Ramos (cell line): ENCODE data around the gene GTSE1.

Experiments
- in situ Hi-C: fragments of 300-500 bp; cut with MboI; formaldehyde crosslinking; loops from one replicate; pipeline ENCODE4 v1.14.3; 2022; ENCODE audit warnings: low sequenced_read_pairs; ENCODE audit not compliant: unreplicated experiment

The GTSE1 gene

DNA sequence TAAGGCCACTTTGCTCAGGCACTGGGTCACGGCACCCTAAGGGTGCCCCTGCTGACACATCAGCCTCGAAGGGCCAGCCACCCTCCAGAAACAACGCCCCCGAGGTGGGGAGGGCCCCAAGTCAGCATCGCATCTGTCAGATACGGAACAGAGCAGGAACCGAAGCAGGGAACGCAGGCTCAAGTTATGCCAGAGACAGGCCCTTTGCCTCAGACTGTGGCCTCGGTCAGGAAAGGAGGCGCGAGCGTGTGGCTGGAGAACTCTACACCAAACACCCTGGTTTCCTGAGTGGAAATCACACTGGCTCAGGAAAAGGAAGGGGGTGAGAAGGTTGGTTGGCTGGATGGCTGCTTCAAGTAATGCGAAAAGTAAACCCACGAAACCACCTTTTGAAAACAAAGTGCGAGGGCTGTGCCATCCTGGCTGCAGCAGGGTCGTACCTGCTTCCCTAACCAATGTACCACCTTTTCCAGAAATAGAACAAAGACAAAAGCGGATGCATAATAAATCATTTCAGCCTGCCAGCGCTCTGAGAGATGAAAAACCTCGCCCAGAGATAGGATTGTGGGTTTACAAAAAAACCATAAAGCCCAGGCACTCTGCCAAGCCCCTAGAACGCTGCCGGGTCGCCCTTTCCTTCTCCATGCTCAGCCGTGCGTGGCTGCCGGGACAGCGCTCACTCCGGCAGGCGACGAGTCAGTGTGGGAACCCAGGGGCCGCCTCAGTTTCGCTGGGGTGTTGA is 77.4 kb downstream of the GTSE1 start:
- in situ Hi-C loops: no loop called here

DNA sequence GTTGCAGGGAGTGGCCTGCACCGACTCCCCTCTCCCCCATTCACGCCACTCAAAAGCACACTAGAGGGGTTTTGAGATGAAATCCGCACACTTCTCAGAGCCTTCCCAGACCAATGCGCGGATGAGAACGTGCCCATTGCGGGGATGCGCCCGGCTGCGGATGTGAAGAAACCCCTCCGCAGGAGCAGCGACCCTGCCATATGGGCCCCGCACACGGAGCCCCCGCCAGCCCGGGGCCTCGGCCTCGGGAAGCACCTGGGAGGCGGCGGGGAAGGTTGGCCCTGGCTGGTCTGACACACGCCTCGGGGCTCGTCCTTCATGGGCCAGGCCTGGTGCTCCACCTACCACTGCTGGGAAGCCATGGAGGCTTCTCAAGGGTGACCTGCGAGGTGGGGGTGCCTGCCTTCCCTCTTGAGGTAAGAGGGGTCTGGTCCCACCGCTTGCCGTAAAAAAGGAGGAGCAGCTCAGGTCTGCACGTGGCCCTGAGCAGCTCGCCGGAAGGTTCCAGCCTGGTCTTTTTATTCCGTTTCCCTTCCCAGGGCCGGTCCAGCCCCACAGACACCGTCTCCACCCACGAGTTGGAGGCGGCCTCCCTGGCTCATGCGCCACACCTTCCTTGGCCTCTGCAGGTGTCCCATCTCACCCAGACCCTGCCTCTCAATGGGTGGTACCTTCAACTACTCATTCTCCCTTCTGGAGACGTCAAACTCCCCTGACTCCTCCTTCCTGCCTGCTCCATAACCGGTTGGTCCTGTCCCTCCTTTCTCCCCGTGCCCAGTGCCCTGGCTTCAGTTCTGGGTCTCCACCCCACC is 78.2 kb downstream of the GTSE1 start:
- in situ Hi-C loops: no loop called here

DNA sequence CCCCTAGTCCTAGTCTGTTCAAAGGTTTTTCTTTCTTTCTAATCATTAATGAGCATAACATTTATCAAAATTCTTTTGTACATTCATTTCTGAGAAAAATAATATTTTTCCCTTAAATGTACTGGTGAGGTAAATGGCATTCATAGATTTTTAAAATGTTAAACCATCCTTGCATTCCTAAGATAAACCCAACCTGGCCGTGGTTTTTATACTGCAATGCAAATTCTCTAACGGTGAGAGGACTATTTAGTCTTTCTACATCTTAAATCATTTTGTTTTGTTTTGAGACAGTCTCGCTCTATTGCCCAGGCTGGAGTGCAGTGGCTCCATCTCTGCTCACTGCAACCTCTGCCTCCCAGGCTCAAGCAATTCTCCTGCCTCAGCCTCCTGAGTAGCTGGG is 79.4 kb downstream of the GTSE1 start:
- in situ Hi-C loops: no loop called here

DNA sequence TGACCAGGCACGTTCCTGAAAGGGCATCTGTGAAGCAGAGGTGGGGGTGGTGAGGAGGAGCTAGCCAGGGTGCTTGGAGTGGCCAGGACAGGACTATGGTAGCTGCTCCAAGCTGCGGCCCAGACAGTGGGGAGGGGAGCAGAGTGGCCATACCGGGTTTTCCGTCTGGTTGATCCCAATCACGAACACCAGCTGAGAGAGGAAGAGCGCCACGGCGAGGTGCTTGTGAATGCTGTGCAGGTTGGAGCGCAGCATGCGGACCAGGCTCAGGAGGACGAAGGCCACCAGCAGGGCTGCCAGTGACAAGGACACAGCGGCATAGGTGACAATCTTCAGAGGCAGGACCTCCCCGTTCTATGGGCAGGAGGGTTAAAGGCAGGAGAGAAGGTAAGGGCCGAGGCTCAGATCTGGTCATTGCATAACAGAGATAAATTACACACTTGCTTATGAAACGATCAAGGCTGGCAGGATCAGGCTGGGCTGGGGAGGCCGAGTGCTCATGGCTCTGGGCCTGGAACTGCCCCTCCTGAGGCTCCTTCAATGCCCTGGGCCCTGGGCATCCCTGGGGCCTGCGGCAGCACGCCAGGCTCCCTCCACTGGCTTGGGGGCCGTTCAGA is 80.3 kb downstream of the GTSE1 start:
- in situ Hi-C loops: no loop called here

DNA sequence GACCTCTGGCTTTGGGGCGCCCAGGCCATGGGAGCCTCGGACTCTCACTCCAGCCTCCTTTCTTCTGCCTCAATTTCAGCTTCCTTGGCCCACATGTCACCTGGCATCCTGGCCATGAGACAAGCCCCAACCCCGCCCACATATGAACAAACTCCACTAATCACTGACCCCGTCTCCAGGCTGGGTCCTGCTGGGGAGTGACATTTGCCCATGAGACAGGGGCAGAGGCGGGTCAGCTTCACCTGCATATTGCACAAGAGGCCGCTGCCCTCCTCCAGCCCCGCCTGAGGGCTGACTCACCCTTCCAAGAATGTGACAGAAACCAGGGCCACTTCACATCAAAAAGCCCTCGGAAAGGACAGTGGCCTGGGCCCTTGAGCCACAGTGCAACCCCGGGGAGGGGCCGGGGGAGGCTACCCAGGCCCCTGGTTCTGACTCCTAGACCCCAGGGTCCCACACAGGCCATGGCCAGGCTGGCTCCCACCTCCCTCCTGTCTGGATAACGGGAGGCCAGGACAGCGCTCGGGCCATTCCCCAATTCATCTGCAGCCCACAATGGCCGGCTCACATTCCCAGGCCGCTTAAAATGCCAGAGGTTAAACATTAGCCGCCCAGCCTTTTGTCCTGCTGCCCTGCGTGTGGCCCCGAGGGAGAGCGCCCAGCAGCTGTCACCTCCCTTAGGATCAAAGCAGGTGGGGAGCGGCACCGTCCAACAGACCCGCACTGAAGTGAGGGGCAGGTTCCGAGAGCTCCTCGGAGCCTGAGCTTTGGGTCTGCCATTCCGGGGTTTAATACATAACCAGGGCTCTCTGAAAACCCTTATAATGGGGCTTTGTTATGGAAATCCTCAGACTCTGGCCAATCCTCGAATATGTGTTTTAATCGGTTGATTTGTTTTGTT is 81.1 kb downstream of the GTSE1 start:
- in situ Hi-C loops: no loop called here

DNA sequence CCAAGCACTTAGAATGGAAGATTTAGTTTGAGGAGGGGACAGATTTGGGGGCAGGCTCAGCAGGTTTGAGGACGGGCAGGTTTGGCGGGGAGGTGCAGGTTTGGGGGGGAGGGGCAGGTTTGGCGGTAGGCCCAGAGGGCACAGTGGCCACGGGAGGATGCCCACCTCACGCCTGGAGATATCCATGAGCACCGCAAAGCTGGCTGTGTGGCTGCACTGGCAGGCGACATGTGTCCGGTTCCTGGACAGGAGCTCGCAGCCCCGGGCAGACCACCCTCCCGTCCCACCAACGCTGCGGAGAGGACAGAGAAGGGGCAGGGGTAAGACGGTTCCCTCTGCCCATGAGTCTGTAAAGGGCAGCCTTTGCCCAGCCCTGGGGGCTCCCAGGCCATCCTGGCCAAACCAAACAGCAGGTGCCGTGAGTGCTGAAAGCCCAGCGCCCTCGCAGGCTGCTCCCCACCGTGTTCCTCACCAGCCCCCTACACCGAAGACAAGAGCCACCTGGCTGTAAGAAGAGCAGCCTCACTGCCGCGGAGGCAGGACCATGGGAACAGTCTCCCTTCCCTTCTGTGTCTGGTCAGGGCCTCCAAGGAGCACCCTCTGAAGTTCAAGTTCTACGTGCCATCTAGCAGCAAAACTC is 81.9 kb downstream of the GTSE1 start:
- in situ Hi-C loops: no loop called here

DNA sequence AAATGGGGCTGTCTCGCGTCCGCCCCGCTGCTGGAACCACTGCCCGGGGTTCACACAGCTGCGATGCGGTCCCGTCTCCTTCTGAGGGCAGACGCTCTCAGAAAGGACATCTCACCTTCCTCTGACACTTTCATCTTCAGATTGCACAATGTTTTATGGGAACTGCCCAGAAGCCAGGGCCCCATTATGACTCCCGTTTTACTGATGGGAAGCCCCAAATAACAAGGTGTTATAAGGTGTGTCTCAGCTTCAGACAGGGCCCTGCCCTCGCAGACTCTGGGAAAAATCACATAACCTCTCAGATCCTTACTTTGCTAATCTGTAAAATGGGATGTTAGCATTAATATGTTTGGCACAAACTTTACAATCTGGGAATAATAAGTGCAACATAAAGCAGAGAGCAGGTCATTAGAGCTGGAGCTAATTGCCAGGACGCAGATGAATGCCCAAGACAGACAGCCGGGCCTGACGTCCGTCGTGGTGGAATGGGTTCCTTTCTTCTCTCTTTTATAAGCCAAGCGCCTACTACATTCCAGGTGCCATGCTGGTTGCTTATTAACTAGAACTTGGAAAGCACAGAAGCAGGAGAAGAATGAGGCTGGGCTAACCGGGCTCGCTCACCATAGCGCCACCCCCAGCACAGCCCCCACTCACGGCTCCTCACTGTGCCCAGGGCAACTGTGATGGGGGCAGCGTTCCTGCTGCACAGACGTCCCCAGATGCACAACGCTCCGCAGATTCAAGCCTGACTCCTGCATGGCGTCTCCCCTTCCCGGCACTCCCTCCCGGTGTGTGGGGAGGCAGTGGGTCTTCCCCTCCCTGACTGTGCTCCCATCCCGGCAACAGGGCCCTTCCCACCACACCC is 82.6 kb downstream of the GTSE1 start:
- in situ Hi-C loops: no loop called here

DNA sequence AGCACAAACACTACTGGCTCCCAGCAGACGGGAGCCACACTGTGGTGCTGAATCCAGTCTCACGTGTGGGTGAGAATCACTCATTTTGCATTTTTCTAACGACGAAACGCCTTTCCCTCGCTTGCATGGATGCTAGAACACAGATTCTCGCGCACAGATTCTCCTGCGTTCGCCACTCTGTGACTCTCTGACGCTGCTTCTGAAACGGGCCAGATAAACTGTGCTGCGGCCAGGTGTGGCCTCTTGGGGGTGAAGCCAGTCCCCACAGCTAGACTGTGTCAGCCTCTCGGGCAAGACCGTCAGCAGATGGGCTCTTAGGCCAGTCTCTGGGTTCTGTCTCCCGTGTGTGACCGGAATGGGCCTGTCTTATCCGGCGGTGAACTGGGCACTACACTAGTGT is 83.4 kb downstream of the GTSE1 start:
- in situ Hi-C loops: no loop called here
